Fibroblast of the conjunctiva (primary cell): ENCODE measurements around the gene MED4.

Experiments
- DNase-seq: peaks from one replicate; pipeline ENCODE4 v3.0.0-alpha.2; 2010; ENCODE audit warnings: low read depth

The MED4 gene

GRCh38 chr13:48037346-48038173 is 57.3 kb downstream of the MED4 start, which contains the start of gene NUDT15:
Gene NUDT15, plus strand, starts transcription at chr13:48037726. Its CDS starts 21 bp downstream, at chr13:48037747.
- peak; percentile 92 for DNase-seq

GRCh38 chr13:48029859-48030258 is 65.0 kb downstream of the MED4 start:
- DNase-seq: no peak

- no peak for DNase-seq
Measured at GRCh38 chr13:48028066-48028465, 66.8 kb downstream of the MED4 start.
